Measurements from ENCODE around the gene GET4. TPM values are rescaled to one million over a fixed set of nuclear protein-coding genes. Genes with fewer than 3 reads are reported as not detected.

Gene GET4
- total and polyA plus RNA-seq, 9 donors, result 26.6 to 50.2 (median 41.1) TPM

- DNase-seq, result no peak
- H3K4me1 ChIP-seq (ENCODE audit: control insufficient read depth, insufficient read depth, low read length), result peaks cover 59% of the 10 kb centered on the region
- H3K27ac ChIP-seq (ENCODE audit: low read length), result peak overlapping the region; percentile 13
- H3K9me3 ChIP-seq (replicated peaks; ENCODE audit: control insufficient read depth, low read depth, low read length), result no peaks in the 10 kb centered on the region
- H3K4me3 ChIP-seq (ENCODE audit: low read length), result no peak overlapping the region
- H3K36me3 ChIP-seq (ENCODE audit: control insufficient read depth, insufficient read depth, low read length), result peaks cover 55% of the 10 kb centered on the region
- no peaks in the 10 kb centered on the region for H3K27me3 ChIP-seq (ENCODE audit: control insufficient read depth, insufficient read depth, low read length)
- WGBS (ENCODE audit: insufficient coverage), result 87% methylated on average over 12 of the region's 12 CpGs
Measured at GRCh38 chr7:834277-834676, 42.1 kb upstream of the GET4 start.

GRCh38 chr7:835021-835420, 41.3 kb upstream of the GET4 start:
- Histone ChIP-seq H3K4me3 (ENCODE audit: low read length) (no peak overlapping the region), H3K27ac (ENCODE audit: low read length) (no peak overlapping the region), H3K9me3 (replicated peaks; ENCODE audit: control insufficient read depth, low read depth, low read length) (no peaks in the 10 kb centered on the region), H3K36me3 (ENCODE audit: control insufficient read depth, insufficient read depth, low read length) (peaks cover 59% of the 10 kb centered on the region), H3K4me1 (ENCODE audit: control insufficient read depth, insufficient read depth, low read length) (peaks cover 53% of the 10 kb centered on the region), H3K27me3 (ENCODE audit: control insufficient read depth, insufficient read depth, low read length) (no peaks in the 10 kb centered on the region)
- 91% methylated on average over 7 of the region's 12 CpGs for WGBS (ENCODE audit: insufficient coverage)
- DNase-seq, result no peak

DNA sequence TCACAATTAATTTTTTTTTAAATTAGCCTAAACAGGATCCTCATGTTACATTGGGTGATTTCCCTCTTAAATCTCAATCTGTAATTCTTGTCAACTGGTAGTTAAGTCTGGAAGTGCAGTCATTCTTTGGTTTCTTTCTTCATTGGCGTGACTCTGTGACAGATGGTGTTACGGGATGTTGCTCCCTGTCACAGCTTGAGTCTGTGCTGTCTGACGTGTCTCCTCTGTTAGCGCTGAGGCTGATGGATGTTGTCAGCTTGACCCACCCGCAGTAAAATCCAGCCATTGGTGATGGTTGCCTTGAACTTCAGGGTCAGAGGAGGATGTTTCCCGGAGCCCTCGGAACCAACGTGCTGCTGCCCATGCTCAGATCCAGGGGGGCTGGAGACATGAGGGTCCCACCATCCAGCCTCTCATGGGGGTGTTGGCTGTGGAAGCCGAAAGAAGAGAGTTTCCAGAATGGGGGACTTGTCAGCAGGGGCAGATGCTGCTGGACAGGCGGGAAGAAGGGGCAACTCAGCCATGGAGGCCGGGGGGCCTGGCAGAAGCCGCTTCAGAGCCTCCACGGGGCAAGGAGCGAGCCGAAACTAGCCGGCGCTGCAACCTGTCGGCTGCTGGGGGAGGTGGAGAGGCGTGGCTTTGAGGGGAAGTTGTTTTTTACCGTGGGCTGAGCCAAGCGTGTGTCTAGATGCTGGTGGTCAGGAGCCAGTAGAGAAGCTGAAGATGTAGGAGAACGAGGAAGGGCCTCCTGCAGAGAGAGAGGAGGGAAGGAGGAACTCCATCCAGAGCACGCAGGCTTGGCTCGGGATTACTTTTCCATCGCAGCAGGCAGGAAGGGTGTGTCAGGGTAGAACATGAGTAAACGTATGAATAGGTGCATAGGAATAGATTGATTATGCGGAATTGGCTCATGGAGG, 40.6 kb upstream of the GET4 start:
- DNase-seq, result no peak
- no peaks in the 10 kb centered on the region for H3K9me3 ChIP-seq (replicated peaks; ENCODE audit: control insufficient read depth, low read depth, low read length)
- H3K36me3 ChIP-seq (ENCODE audit: control insufficient read depth, insufficient read depth, low read length), result peaks cover 64% of the 10 kb centered on the region
- 80% methylated on average over 27 of the region's 27 CpGs for WGBS (ENCODE audit: insufficient coverage)
- no peaks in the 10 kb centered on the region for H3K27me3 ChIP-seq (ENCODE audit: control insufficient read depth, insufficient read depth, low read length)
- H3K4me3 ChIP-seq (ENCODE audit: low read length), result no peak overlapping the region
- peaks cover 46% of the 10 kb centered on the region for H3K4me1 ChIP-seq (ENCODE audit: control insufficient read depth, insufficient read depth, low read length)
- peak overlapping the region; percentile 59 for H3K27ac ChIP-seq (ENCODE audit: low read length)

DNA sequence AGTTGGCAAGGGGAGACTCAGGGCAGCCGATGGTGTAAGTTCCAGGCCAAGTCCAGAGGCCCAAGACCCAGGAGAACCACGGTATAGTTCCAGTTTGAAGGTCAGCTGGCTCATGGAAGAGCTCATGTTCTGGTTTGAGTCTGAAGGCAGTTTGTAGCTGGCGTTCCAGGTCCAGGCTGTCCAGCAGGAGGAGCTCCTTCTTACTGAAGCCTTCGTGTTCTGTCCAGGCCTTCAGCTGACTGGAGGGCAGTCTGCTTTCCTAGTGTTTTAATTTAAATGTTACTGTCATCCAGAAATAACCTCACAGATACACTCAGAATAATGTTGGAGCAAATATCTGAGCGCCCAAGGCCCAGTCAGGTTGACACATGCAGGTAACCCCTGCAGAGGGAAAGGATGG, 39.9 kb upstream of the GET4 start:
- Histone ChIP-seq H3K4me1 (ENCODE audit: control insufficient read depth, insufficient read depth, low read length) (peaks cover 40% of the 10 kb centered on the region), H3K27ac (ENCODE audit: low read length) (peak overlapping the region; percentile 59), H3K36me3 (ENCODE audit: control insufficient read depth, insufficient read depth, low read length) (peaks cover 66% of the 10 kb centered on the region), H3K27me3 (ENCODE audit: control insufficient read depth, insufficient read depth, low read length) (no peaks in the 10 kb centered on the region), H3K4me3 (ENCODE audit: low read length) (no peak overlapping the region), H3K9me3 (replicated peaks; ENCODE audit: control insufficient read depth, low read depth, low read length) (no peaks in the 10 kb centered on the region)
- WGBS (ENCODE audit: insufficient coverage), result 76% methylated on average over 4 of the region's 5 CpGs
- no peak for DNase-seq

DNA sequence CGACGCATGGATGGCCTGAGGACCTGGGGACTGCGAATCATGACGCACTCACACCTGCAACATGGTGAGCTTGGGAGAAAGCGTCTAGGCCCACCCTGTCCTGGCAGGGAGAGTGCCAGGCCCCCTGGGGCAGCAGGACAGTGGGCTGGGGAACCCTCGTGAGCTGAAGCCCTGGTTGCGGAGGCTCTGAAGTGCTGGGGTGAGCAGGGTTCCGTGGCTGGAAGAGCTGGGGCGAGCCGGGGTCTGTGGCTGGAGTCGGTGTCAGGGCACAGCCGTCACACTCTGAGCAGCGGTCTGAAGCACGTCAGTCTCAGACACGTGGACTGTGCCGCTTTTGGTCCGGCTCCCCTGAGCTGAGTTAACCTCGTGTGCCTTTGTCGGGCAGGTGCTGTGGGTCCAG, 39.4 kb upstream of the GET4 start:
- no peak for DNase-seq
- Histone ChIP-seq H3K4me1 (ENCODE audit: control insufficient read depth, insufficient read depth, low read length) (peaks cover 39% of the 10 kb centered on the region), H3K9me3 (replicated peaks; ENCODE audit: control insufficient read depth, low read depth, low read length) (no peaks in the 10 kb centered on the region), H3K27ac (ENCODE audit: low read length) (no peak overlapping the region), H3K27me3 (ENCODE audit: control insufficient read depth, insufficient read depth, low read length) (no peaks in the 10 kb centered on the region), H3K4me3 (ENCODE audit: low read length) (no peak overlapping the region), H3K36me3 (ENCODE audit: control insufficient read depth, insufficient read depth, low read length) (peaks cover 69% of the 10 kb centered on the region)
- 91% methylated on average over 14 of the region's 19 CpGs for WGBS (ENCODE audit: insufficient coverage)

DNA sequence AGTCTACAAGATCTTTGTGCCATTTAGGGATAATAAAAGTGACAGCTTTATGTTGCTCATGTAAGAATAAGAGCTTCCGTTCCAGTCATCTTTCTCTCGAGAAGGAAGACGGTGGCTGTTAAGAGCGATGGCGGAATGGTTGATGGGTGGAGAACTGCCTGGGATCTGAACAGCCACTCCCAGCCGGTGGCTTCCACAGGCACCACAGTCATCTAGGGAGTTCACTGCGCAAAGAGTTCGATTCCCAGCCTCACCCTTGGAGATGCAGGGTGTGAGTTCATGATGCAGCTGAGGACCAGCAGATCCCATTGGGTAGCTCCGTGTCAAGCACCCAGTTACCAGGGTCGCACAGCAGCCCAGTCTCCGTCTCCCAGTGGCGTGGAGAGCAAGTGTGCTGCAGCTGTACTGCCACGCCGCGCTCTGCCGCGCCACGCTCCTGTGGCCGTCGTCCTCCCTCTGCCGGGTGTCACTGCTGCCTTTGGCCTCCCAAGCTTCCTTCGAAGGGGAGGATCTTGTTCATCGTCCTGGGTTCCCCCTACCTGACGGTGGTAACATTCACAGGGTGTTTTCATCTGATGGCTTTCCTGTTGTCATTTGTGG, 36.3 kb upstream of the GET4 start:
- WGBS (ENCODE audit: insufficient coverage), result 91% methylated on average over 20 of the region's 24 CpGs
- Histone ChIP-seq H3K36me3 (ENCODE audit: control insufficient read depth, insufficient read depth, low read length) (peaks cover 73% of the 10 kb centered on the region), H3K4me3 (ENCODE audit: low read length) (no peak overlapping the region), H3K9me3 (replicated peaks; ENCODE audit: control insufficient read depth, low read depth, low read length) (no peaks in the 10 kb centered on the region), H3K27me3 (ENCODE audit: control insufficient read depth, insufficient read depth, low read length) (no peaks in the 10 kb centered on the region), H3K4me1 (ENCODE audit: control insufficient read depth, insufficient read depth, low read length) (peaks cover 26% of the 10 kb centered on the region), H3K27ac (ENCODE audit: low read length) (no peak overlapping the region)
- DNase-seq, result no peak

DNA sequence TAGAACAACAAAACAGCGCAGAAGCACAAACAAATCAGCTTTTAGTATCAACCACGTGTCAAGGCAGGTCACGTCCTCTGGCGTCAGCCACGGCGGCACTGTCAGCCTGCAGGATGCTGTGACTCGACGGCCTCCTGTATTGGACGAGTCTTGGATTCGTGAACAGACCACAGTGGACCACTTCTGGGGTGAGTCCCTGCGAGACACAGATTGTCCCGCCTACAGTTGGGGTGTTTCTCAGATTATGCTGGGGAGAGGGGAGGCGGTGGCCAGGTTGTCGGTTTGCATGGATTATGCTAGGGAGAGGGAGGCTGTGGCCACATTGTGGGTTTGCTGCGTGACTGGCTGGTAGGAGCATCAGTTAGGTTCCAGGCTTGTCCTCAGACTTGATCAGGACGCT, 34.4 kb upstream of the GET4 start:
- Histone ChIP-seq H3K4me3 (ENCODE audit: low read length) (no peak overlapping the region), H3K4me1 (ENCODE audit: control insufficient read depth, insufficient read depth, low read length) (peaks cover 13% of the 10 kb centered on the region), H3K27ac (ENCODE audit: low read length) (peak overlapping the region; percentile 67), H3K27me3 (ENCODE audit: control insufficient read depth, insufficient read depth, low read length) (no peaks in the 10 kb centered on the region), H3K36me3 (ENCODE audit: control insufficient read depth, insufficient read depth, low read length) (peaks cover 68% of the 10 kb centered on the region), H3K9me3 (replicated peaks; ENCODE audit: control insufficient read depth, low read depth, low read length) (no peaks in the 10 kb centered on the region)
- DNase-seq, result no peak
- 90% methylated on average over 13 of the region's 16 CpGs for WGBS (ENCODE audit: insufficient coverage)

DNA sequence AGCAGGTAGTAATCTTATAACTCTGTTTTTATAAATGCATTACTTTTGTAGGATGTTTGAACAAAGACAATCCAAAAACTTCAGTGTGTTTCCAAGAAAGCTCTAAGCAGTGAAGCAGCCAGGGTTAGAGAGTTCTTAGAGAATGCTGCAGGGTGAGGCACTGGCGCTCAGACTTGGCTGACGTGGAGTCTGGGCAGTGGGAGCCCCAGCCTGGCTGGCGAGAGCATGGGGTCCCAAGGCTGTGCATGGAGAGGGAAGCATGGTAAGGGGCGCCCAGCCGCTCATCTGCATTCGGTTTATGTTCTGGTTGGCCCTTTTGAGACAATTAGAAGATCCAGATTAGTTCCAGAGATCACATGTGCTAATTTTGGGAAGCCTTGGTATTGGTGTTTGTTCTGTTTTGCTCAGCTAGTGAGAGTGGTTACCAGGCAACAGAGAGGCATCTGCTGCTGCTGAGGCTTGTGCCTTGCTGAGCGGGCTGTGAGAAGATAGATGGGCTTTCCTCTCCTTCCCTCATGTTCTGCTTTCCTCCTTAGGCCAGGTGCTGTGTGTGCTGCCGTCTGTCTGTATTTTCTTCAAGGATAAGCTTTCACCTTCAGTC, 33.8 kb upstream of the GET4 start:
- peak; percentile 71 for DNase-seq
- peaks cover 66% of the 10 kb centered on the region for H3K36me3 ChIP-seq (ENCODE audit: control insufficient read depth, insufficient read depth, low read length)
- H3K27ac ChIP-seq (ENCODE audit: low read length), result peak overlapping the region; percentile 67
- 63% methylated on average over 7 of the region's 8 CpGs for WGBS (ENCODE audit: insufficient coverage)
- H3K9me3 ChIP-seq (replicated peaks; ENCODE audit: control insufficient read depth, low read depth, low read length), result no peaks in the 10 kb centered on the region
- H3K4me3 ChIP-seq (ENCODE audit: low read length), result no peak overlapping the region
- H3K27me3 ChIP-seq (ENCODE audit: control insufficient read depth, insufficient read depth, low read length), result no peaks in the 10 kb centered on the region
- H3K4me1 ChIP-seq (ENCODE audit: control insufficient read depth, insufficient read depth, low read length), result peaks cover 13% of the 10 kb centered on the region

DNA sequence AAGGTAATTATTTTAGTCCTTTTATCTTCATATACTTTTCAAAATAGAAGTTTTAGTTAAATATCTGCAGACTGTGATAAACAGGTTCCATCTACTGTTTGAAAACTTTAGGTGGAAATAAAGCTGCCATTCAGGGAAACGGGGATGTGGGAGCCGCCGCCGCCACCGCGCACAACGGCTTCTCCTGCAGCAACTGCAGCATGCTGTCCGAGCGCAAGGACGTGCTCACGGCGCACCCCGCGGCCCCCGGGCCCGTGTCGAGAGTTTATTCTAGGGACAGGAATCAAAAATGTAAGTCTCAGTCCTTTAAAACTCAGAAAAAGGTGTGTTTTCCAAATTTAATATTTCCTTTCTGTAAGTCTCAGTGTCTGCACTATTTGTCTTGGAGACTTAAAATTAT, 33.1 kb upstream of the GET4 start:
- H3K27me3 ChIP-seq (ENCODE audit: control insufficient read depth, insufficient read depth, low read length), result no peaks in the 10 kb centered on the region
- no peak overlapping the region for H3K4me3 ChIP-seq (ENCODE audit: low read length)
- H3K36me3 ChIP-seq (ENCODE audit: control insufficient read depth, insufficient read depth, low read length), result peaks cover 69% of the 10 kb centered on the region
- H3K27ac ChIP-seq (ENCODE audit: low read length), result no peak overlapping the region
- no peak for DNase-seq
- no peaks in the 10 kb centered on the region for H3K9me3 ChIP-seq (replicated peaks; ENCODE audit: control insufficient read depth, low read depth, low read length)
- 98% methylated on average over 17 of the region's 17 CpGs for WGBS (ENCODE audit: insufficient coverage)
- H3K4me1 ChIP-seq (ENCODE audit: control insufficient read depth, insufficient read depth, low read length), result peaks cover 11% of the 10 kb centered on the region

GRCh38 chr7:844043-844442, 32.3 kb upstream of the GET4 start:
- peaks cover 67% of the 10 kb centered on the region for H3K36me3 ChIP-seq (ENCODE audit: control insufficient read depth, insufficient read depth, low read length)
- H3K9me3 ChIP-seq (replicated peaks; ENCODE audit: control insufficient read depth, low read depth, low read length), result no peaks in the 10 kb centered on the region
- no peak overlapping the region for H3K4me3 ChIP-seq (ENCODE audit: low read length)
- no peak for DNase-seq
- H3K4me1 ChIP-seq (ENCODE audit: control insufficient read depth, insufficient read depth, low read length), result peaks cover 11% of the 10 kb centered on the region
- 85% methylated on average over 14 of the region's 14 CpGs for WGBS (ENCODE audit: insufficient coverage)
- no peak overlapping the region for H3K27ac ChIP-seq (ENCODE audit: low read length)
- no peaks in the 10 kb centered on the region for H3K27me3 ChIP-seq (ENCODE audit: control insufficient read depth, insufficient read depth, low read length)
